ENCODE results near the gene PIP5K1B. TPM values are rescaled to one million over a fixed set of nuclear protein-coding genes. Genes with fewer than 3 reads are reported as not detected.

The PIP5K1B gene
- total and polyA plus RNA-seq, 2 experiments from 2014 or later, result 3.7 to 10.2 TPM

DNA sequence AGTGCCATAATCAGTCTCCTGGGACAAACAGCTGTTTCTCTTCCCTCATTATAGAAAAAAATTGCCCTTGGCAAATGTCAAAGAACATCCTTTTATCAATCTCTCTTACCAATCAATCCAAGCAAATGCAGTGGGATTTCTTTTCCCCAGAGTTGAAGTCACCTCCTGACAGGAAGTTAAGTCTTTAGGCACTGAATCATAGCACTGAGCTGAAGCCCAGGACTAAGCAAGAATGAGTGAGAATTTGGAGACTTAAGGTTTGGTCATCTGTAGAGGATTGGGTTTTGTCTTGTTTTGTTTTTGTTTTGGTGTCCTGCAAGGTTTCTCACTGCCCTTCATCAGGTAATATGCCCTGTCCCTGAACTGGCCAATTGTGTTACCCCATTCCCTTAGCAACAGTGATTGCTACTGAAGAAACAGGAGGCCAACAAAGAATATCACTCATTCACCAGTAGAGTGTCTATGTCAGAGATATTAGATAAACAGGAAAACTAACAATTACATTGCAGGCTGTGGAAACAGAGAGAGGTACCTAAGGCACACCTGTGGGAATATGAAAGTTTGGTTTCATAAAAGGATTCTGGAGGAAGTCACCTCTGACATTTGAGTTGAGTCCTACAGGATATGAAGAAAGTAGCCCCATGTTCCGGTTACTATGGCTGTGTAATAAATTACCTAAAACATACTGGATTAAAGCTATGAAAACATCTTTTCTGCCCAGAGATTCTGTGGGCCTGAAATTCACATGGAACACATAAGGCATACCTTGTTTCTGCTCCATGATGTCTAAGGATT lies 326.0 kb downstream of the PIP5K1B start:
- Histone ChIP-seq H3K36me3 (replicated peaks; ENCODE audit: insufficient read depth, low read depth) (no peaks in the 10 kb centered on the region), H3K27ac (no peak overlapping the region), H3K4me2 (no peak overlapping the region), H3K9me2 (replicated peaks; ENCODE audit: insufficient read depth) (no peaks in the 10 kb centered on the region), H3K4me1 (ENCODE audit: insufficient read depth) (no peaks in the 10 kb centered on the region), H3K79me2 (peaks cover under 1% of the 10 kb centered on the region), H3K4me3 (no peak overlapping the region), H3K27me3 (no peaks in the 10 kb centered on the region), H2AFZ (no peak overlapping the region), H4K20me1 (ENCODE audit: insufficient read depth, poor library complexity, severe bottlenecking) (no peaks in the 10 kb centered on the region), H3K9me3 (ENCODE audit: low read depth) (no peaks in the 10 kb centered on the region)
- WGBS (ENCODE audit: low lambda C conversion rate, missing lambda C conversion rate), result 86% methylated on average over 1 of the region's 1 CpG
- DNase-seq (ENCODE audit: low spot score), result no peak
- TF ChIP-seq EZH2phosphoT487 (IDR thresholded peaks at IDR 0.05; ENCODE audit: low read depth, severe bottlenecking, unreplicated experiment) (no peak), EZH2 (IDR thresholded peaks at IDR 0.05; ENCODE audit: borderline replicate concordance) (no peak)

DNA sequence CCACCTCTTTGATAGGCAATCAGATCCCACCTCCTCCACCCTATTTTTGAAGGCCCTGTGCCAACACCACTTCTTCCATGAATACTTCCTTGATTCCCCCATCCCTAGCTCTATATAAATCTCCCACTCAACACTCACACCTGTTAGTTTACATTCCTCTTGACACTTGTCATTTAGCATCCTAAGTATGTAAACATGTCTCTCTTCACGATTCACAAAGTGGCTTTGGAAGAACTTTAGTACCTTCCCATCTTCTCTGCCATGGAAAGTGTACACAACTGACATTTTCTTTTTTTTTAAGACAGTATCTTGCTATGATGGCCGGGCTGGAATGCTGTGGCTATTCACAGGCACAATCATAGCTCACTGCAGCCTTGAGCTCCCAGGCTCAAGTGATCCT lies 329.0 kb downstream of the PIP5K1B start:
- Histone ChIP-seq H3K9me3 (ENCODE audit: low read depth) (no peaks in the 10 kb centered on the region), H4K20me1 (ENCODE audit: insufficient read depth, poor library complexity, severe bottlenecking) (no peaks in the 10 kb centered on the region), H3K4me3 (no peak overlapping the region), H3K27ac (no peak overlapping the region), H3K4me1 (ENCODE audit: insufficient read depth) (peaks cover 5% of the 10 kb centered on the region), H3K36me3 (replicated peaks; ENCODE audit: insufficient read depth, low read depth) (no peaks in the 10 kb centered on the region), H3K79me2 (peaks cover 29% of the 10 kb centered on the region), H3K27me3 (no peaks in the 10 kb centered on the region), H3K4me2 (no peak overlapping the region), H2AFZ (no peak overlapping the region), H3K9me2 (replicated peaks; ENCODE audit: insufficient read depth) (no peaks in the 10 kb centered on the region)
- WGBS (ENCODE audit: low lambda C conversion rate, missing lambda C conversion rate), result 43% methylated on average over 2 of the region's 2 CpGs
- DNase-seq (ENCODE audit: low spot score), result no peak
- TF ChIP-seq EZH2 (IDR thresholded peaks at IDR 0.05; ENCODE audit: borderline replicate concordance), result no peak
- no peak for TF ChIP-seq EZH2phosphoT487 (IDR thresholded peaks at IDR 0.05; ENCODE audit: low read depth, severe bottlenecking, unreplicated experiment)
- TF ChIP-seq, protein P1, sequence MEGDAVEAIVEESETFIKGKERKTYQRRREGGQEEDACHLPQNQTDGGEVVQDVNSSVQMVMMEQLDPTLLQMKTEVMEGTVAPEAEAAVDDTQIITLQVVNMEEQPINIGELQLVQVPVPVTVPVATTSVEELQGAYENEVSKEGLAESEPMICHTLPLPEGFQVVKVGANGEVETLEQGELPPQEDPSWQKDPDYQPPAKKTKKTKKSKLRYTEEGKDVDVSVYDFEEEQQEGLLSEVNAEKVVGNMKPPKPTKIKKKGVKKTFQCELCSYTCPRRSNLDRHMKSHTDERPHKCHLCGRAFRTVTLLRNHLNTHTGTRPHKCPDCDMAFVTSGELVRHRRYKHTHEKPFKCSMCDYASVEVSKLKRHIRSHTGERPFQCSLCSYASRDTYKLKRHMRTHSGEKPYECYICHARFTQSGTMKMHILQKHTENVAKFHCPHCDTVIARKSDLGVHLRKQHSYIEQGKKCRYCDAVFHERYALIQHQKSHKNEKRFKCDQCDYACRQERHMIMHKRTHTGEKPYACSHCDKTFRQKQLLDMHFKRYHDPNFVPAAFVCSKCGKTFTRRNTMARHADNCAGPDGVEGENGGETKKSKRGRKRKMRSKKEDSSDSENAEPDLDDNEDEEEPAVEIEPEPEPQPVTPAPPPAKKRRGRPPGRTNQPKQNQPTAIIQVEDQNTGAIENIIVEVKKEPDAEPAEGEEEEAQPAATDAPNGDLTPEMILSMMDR (IDR thresholded peaks at IDR 0.05; ENCODE audit: poor library complexity), result no peak

DNA sequence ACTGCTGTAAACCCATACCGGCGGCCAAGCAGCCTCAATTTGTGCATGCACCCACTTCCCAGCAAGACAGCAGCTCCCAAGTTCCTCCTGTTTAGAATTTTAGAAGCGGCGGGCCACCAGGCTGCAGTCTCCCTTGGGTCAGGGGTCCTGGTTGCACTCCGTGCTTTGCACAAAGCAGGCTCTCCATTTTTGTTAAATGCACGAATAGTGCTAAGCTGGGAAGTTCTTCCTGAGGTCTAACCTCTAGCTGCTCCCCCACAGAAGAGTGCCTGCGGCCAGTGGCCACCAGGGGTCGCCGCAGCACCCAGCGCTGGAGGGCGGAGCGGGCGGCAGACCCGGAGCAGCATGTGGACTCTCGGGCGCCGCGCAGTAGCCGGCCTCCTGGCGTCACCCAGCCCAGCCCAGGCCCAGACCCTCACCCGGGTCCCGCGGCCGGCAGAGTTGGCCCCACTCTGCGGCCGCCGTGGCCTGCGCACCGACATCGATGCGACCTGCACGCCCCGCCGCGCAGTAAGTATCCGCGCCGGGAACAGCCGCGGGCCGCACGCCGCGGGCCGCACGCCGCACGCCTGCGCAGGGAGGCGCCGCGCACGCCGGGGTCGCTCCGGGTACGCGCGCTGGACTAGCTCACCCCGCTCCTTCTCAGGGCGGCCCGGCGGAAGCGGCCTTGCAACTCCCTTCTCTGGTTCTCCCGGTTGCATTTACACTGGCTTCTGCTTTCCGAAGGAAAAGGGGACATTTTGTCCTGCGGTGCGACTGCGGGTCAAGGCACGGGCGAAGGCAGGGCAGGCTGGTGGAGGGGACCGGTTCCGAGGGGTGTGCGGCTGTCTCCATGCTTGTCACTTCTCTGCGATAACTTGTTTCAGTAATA lies 330.6 kb downstream of the PIP5K1B start, which contains the start of gene FXN:
Gene FXN (plus strand): TSS at position 315 of the 871 bp plus-strand sequence. CDS start 31 bp downstream, at position 346.
- Histone ChIP-seq H3K79me2 (peaks cover 44% of the 10 kb centered on the region), H3K36me3 (replicated peaks; ENCODE audit: insufficient read depth, low read depth) (no peaks in the 10 kb centered on the region), H3K4me3 (peak within 1 kb of the TSS; percentile 79), H3K4me2 (peak within 1 kb of the TSS; percentile 89), H3K27ac (peak within 1 kb of the TSS; percentile 90), H3K9me2 (replicated peaks; ENCODE audit: insufficient read depth) (no peaks in the 10 kb centered on the region), H3K9me3 (ENCODE audit: low read depth) (no peaks in the 10 kb centered on the region), H3K4me1 (ENCODE audit: insufficient read depth) (peaks cover 5% of the 10 kb centered on the region), H3K27me3 (no peaks in the 10 kb centered on the region), H2AFZ (peak within 1 kb of the TSS; percentile 94), H4K20me1 (ENCODE audit: insufficient read depth, poor library complexity, severe bottlenecking) (no peaks in the 10 kb centered on the region)
- TF ChIP-seq EZH2phosphoT487 (IDR thresholded peaks at IDR 0.05; ENCODE audit: low read depth, severe bottlenecking, unreplicated experiment), result no peak
- peak; percentile 27 for TF ChIP-seq EZH2 (IDR thresholded peaks at IDR 0.05; ENCODE audit: borderline replicate concordance)
- TF ChIP-seq, protein P1 (IDR thresholded peaks at IDR 0.05; ENCODE audit: poor library complexity), result peak; percentile 99
- peak; percentile 90 for DNase-seq (ENCODE audit: low spot score)
- WGBS (ENCODE audit: low lambda C conversion rate, missing lambda C conversion rate), result 2% methylated on average over 75 of the region's 75 CpGs

Measured in hepatocyte (in vitro differentiated cells).